ENCODE data around the gene CKMT2.

Gene CKMT2

DNA sequence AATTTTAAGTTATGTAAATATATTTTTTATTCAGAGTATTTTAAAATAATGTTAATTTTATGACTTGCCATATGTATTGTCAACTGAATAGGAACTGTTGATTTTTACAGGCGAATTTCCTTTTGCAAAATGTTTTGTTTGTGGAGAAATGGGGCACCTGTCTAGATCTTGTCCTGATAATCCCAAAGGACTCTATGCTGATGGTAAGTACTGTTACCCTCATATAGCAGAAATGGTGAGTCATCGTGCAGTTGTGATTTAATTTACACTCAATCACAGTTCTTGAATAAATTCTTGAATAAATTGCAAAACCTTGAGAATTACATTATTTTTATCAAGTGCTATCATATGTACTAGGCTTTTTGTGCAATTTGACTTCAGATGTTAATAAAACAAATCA is 75.7 kb downstream of the CKMT2 start:
- DNase-seq (ENCODE audit: low spot score): no peak

DNA sequence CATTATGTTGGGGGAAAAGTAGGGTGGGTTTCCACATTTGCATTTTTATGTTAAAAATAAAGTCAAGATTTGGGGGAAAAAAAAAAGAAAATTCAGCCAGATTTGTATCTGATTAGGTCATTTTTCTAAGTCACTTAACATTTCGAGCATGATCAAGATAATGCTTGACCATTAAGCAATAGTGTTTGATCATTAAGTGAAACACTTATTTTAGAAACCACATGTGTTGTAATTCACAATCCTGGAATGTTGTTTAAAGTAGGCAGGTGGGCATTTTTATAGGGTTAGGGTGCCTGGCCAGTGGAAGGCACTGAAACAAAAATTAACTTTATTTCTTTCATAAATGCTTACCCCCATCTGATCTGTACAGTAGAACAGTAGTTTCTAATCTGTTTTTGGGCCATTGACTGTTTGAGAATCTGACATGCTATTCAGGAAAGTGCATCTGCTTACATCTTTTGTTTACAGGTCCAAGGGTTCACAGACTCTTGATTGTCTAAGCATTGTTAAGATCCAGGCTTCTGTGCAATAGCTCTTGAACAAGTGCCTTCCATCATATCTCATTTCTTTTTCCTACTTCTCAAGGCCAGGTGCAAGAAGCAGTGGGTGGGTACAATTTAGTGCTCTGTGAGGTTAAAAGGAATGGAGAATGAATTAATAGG is 77.4 kb downstream of the CKMT2 start:
- DNase-seq (ENCODE audit: low spot score): no peak

DNA sequence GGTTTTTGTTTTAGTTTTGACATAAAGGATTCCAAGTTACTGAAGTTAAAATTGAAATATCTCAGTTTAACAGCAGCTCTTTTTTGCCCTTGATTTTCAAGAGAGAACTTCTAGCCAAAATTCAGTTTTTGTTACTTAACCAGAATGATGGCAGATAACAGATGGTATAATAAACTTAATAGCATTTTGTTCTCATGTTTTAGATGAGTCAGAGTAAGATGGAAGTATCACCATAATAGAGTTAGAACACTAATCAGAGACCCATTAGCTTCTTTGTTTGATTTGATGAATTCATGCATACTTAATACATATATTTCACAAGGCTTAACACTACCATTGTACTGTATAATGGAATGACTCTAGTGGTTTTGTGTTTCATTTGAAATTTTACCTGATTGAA is 80.2 kb downstream of the CKMT2 start:
- no peak for DNase-seq (ENCODE audit: low spot score)

DNA sequence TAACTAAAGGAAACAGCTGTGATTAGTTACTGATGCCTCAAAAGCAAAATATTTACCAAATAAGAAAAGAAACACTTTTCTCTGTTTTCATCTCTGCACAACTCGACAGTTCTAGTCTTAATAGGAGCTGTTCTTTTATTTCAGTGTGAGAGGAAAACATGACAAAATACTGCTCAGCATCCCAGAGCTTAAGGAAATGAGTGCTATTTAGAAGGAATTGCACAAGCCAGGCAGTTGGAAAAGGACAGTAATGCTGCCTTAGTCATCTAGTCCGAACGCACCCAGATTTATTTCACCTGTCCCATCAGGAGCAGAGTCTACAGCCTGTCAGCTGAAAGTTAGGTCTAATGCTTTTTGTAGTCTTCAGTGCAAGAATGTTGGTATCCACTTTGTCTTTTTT is 80.6 kb downstream of the CKMT2 start:
- no peak for DNase-seq (ENCODE audit: low spot score)

DNA sequence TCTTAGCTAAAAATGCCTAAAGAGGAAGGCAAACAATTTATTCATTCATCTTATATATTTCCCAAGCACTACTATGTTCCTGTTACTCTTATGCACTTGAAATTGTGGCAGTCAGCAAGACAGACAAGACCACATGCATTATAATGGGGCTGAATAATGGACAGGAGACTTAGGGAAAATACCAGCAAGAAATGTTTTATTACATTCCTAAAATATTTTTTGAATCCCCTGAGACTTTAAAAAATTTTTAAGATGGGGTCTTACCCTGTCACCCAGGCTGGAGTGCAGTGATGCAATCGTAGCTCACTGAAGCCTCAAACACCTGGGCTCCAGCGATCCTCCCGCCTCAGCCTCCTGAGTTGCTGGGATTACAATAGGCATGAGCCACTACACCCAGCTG is 81.5 kb downstream of the CKMT2 start:
- DNase-seq (ENCODE audit: low spot score): no peak

DNA sequence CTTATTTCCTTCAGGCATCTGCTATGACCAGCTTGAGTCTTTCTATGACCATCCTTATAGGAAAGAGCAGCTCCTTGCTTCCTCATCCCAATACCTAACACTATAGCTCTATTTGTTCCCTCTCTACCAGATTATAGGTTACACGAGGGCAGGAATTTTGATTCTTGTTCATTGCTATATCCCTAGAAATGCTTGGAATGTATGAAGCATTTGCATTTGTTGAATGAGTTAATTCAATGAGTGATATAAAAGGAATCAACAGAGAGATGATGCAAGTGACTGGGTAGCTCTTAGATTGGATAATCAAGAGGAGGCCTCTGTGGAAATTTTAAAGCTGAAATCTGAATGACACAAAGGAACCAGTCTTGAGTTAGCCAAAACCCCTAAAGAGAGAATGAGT is 82.2 kb downstream of the CKMT2 start:
- no peak for DNase-seq (ENCODE audit: low spot score)

DNA sequence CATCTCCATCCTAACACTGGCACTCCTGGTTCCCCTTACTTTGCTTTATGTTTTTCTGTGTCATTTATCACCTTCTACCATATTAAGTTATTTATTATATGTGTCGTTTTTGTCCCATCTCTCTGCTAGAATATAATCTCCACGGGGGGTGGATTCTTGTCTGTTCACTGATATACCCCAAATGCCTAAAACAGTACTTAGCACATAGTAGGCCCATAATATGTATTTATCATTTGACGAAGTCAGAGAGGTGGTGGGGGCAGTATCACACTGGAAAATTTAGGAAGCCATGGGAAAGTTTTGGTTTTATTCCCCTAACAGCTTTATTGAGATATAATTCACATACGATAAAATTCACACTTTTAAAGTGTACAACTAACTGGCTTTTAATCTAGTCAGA is 82.7 kb downstream of the CKMT2 start:
- no peak for DNase-seq (ENCODE audit: low spot score)

Measured in LoVo (cell line).